HG02623 (cell line): ENCODE data around the gene RBBP8NL.

Experiments used
- ATAC-seq: cut with Tn5 transposase; IDR thresholded peaks from one replicate; pipeline ENCODE4 v1.9.1; 2021; ENCODE audit warnings: moderate library complexity; ENCODE audit not compliant: unreplicated experiment

RBBP8NL gene

GRCh38 chr20:62408640-62409039 lies 18.7 kb downstream of the RBBP8NL start:
- ATAC-seq, result no peak

GRCh38 chr20:62408055-62408454 lies 19.3 kb downstream of the RBBP8NL start:
- no peak for ATAC-seq

DNA sequence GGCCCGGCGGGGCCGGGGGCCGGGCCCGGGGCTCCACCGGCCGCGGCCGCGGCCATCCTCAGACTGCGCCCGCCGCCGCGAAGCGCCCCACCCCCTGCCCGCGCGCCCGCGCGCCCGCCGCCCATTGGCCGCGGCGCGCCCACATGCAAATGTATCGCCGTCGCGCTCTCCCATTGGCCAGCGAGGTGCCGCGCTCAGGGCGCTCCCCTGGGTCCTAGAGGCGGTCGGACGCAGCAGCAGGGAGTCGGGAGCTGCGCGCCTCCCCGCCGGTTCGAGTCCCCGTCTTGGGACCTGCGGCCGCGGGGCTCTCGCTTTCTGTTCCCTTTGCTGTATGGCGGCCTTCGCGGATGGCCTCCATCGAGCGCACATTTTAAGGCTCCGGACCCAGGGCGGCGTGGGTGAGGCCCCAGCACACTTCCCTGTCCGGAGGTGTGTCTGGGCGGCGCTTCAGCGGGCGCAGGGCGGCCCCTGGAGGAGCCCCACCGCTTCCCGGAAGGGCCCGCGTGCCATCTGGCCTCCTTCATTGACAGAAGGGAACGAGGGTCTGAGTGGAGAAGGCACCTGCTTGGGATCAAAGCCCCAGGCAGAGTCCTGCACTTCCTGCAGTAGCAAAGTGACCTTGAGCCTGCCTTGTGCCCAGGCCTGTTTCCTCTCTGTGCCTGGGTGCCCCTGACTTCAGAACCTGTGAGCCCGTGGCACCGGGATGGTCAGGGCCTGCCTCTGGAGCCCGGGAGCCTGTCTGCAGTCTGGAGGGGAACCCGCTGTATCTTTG lies 19.9 kb downstream of the RBBP8NL start, which contains the start of gene CABLES2:
TSS of gene CABLES2 (minus strand) at position 65 of the 772 bp plus-strand sequence. CDS start at position 56, 9 bp downstream.
- peak; percentile 80 for ATAC-seq

DNA sequence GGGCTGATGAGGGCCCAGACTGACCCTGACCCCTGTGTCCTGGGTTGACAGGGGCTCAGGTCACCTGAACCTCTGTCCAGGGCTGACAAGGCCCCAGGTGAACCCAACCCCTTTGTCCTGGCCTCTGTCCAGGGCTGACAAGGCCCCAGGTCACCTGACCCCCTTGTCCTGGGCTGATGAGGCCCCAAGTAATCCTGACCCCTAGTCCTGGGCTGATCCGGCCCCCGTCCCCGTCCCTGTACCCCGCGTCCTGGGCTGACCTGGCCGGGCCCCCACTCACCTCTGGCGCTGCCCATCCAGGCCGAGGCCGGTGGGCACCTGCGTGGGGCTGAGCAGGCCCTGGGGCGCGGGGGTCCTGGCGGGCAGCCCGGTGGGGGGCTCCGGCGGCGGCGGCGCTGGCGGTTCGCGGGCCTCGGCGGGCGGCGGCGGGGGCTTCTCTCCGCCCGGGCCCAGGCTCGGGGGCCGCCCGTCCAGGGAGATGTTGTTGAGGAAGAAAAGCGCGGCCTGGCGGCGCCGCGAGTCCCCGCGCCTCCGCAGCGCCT lies 20.6 kb downstream of the RBBP8NL start:
- no peak for ATAC-seq

- no peak for ATAC-seq
These were observed 21.3 kb downstream of the RBBP8NL start for GRCh38 chr20:62405981-62406513.

- ATAC-seq, result no peak
These were observed 22.0 kb downstream of the RBBP8NL start for GRCh38 chr20:62405108-62405980.

DNA sequence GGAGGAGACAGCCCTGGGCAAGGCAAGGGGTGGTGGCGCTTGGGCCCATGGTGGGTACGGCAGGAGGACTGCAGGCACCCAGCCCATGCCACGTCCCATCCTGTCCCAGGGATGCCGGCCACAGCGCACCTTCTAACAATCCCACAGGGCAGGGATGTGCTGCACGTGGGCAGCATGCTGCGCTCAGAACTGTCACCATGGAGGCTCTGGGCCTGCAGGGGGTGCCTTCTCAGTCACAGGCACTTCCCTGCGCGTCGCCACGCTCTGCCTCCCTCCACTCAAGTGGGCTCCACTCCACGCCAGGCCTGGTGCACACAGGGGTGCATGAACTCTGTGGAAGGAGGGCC lies 22.6 kb downstream of the RBBP8NL start:
- no peak for ATAC-seq

DNA sequence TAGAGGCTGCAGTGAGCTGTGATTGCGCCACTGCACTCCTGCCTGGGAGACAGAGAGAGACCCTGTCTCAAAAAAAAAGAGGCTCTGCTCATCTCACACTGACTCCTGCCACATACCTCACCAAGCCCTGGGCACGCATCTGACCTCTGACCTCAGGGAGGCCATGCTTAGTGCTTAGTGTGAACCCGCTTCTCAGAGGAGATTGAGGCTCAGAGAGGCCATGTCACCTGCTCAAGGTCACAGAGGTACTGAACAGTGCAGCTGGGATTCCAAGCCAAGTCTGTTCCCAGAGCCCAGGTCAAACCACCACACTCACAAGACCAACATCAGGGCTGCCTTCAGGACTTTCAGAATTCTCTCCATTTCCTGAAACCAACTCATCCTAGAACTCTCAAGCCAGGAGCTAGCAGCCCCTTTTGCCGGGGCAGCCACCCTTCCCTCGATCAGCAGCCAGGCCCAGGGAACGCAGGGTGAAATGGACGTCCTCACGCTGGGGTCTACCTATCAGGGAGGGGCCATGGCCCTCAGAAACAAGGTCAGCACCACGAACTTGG lies 23.1 kb downstream of the RBBP8NL start:
- no peak for ATAC-seq

GRCh38 chr20:62403331-62403730 lies 24.0 kb downstream of the RBBP8NL start:
- no peak for ATAC-seq

GRCh38 chr20:62402456-62403150 lies 24.7 kb downstream of the RBBP8NL start:
- no peak for ATAC-seq

GRCh38 chr20:62401331-62401779 lies 26.0 kb downstream of the RBBP8NL start:
- no peak for ATAC-seq

GRCh38 chr20:62400541-62400940 lies 26.8 kb downstream of the RBBP8NL start:
- ATAC-seq, result no peak

- no peak for ATAC-seq
These were observed 27.3 kb downstream of the RBBP8NL start for GRCh38 chr20:62400021-62400420.

DNA sequence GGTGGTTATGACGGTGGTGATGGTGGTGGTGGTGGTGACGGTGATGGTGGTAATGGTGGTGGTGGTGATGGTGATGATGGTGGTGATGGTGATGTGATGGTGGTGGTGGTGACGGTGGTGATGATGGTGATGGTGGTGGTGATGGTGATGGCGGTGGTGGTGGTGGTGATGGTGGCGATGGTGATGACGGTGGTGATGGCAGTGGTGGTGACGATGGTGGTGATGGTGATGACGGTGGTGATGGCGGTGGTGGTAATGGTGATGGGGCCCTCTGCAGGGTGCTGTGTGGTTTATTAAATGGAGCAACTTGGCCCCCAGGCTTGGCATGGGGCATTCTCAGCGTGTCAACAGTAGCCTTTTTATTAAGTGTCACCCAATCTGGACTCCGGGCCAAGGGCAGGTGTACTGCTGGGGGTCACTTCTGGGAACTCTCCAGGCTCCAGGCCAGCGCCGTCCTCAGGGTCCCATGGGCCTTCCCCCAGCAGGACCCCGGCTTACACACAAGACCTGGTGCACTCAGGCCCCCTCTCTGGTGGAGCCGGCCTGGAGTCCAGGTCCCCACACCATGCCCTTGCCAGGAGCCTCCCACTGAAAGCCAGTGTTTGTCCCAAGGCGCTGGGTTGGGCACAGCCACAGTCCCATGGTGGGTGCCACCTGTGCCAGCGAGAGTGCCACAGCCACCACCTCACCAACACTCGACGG lies 29.1 kb downstream of the RBBP8NL start:
- no peak for ATAC-seq

DNA sequence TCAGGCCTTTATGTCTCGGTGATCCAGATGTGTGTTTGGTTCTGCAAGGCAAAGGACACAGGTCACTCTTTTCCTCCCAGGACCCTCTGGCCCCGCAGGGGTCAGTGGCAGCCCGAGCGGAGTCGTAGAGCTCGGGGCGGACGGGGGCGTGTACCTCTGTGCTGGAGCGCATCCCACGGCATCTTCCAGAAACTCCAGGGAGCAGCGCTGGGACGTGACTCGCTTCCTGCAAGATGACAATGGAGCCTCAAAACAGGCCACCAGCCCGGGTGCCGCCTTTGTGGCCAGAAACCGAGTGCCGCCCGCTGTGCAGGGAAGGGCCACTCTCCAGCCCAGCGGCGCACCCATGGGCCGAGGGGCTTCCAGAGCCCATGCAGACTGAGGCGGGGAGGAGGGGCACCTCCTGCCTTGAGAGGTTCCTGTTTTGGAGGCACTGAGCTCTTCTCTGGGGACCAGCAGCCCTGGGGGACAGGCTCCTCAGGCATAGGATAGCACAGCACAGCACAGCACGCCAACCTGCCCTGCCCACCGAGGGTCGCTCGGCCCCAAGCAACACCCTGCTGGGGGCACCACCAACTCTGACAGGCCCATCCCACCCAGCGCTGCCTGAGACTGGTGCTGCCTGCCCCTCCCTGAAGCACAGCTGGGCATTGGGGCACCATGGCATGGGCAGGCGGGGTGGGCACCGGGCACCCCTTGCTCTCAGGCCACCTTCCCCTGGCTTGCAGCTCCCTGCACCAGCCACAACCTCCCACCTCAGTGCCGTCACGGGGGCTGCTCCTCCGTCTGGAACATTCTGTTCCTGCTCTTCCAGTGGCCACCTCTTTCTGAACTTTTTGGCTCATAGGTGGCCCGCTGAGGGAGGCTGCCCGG lies 30.7 kb downstream of the RBBP8NL start:
- ATAC-seq, result no peak

DNA sequence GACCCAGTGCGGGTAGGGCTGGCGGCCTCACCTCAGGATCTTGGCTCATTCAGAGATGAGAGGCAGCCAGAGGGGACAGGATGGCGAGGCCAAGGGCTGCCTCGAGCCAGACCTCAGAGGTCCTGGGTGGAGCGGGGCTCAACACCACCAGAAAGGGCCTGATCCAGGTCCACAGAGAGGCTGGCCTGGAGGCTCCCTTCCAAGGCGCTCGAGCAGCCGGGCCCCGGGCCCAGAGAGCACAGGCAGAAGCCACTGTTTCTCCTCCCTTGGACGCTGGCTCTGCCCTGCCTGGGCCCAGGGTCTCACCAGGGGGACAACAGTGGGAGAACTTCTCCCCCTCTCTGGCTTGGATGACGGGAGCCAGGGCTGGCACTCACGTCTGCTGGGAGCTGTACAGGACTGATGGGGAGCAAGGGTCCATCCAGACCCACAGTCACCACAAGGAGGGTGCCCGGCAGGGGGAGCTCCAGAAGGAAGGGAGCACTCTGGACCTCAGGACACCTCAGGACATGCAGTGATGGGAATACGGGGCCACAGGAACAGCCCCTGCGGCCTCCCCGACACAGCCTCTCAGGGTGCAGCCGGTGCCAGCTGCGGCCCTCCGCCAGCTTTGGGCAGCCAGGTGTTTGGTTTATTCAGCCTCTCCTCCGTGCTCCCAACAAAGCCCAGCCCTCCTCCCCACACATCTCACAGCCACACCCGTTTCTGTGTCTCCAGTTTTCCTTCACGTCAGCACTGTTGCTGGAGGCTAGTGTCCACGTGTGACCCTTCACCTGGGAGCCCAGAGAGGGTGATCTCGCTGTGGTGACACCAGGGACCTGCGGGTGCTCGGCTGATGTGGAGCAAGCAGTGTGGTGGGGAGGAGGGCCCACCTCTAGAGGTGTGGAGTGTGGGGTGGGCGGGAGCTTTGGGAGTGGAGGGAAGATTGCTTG lies 31.8 kb downstream of the RBBP8NL start:
- ATAC-seq, result no peak

DNA sequence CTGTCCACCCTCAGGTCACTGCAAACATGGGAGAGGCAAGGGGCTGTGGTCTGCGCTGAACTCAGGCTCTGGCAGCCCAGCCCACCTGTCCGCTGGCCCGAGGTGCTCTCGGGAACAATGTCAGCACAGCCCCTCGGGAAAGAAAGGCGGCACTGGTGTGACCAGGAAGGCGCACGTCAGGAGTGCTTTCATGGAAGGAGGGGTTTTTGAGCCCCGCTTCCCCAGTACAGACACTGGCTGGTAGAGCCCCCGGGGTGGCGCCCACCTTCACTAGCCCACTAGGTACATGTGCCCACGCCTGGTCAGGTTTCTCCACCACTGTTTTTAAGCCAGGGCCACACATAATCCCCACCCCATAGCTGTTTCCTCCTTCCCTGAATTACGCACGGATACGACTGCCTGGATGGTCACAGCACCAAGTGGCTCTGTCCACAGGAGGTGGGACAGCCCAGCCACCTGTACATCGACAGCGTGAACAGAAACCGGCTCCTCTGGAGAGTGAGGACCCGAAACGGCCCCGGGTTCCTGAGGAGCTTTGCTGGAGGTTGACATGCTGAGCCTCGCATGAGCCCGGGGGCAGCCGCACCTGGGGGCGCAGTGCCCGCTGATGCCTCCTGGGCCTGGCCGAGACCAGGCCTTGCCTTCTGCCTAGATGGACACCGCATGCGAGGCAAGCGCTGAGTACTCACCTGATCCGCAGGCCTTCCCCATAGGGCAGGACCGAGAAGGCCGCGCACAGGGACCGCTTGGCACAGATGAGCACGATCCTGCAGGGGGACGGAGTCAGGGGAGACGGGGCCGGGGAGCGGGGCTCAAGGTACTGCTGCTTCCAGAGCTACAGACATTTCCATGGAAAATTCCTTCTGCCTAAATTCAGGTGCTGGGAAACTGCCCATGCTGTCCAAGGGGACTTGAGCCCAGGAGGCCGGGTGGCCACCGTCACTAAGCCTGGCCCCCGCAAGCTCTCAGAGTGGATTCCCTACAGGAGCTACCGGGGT lies 32.8 kb downstream of the RBBP8NL start:
- no peak for ATAC-seq
